ENCODE measurements around the gene SND1. TPM values are rescaled to one million over a fixed set of nuclear protein-coding genes. Genes with fewer than 3 reads are reported as not detected.

Gene SND1
- total RNA-seq, 1 experiment from 2014 or later, result 139 TPM

DNA sequence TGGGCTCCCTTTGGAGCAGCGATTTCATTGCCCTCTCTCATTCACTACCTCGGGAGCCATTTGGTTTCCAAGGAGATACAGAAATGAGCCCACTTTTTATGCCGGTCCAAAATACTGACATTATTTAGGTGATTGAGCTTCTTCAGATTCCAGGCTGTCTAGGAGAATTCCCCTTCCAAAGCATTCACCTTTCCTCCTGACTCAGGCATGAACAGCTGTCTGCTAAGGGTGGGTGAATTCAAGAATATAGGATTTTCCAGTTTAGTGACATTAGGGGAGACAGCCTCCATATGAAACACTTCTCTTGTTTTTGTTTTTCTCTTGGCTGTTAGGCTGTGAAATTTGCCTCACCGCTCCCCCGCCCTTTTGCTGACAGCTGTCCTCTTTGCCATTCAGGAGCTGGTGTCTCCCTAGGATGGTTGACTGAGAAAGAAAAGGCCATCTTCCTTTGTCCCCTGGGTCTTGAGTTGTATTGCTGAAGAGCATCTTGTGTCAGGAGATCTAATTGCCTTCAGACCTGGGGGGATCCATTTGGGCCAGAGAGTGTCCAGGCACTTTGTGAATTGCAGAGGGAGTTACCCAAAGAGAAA is 322.5 kb downstream of the SND1 start:
- ATAC-seq (no peak), DNase-seq (no peak)
- H2AFZ ChIP-seq (ENCODE audit: low read length), result no peak overlapping the region
- no peaks in the 10 kb centered on the region for H3F3A ChIP-seq (ENCODE audit: low read length, unreplicated experiment)
- intact Hi-C loops (cut with micrococcal nuclease), result no loop called here
- H3K4me1 ChIP-seq (ENCODE audit: insufficient read depth, low read length), result no peaks in the 10 kb centered on the region
- H3K4me2 ChIP-seq (ENCODE audit: low read length), result no peak overlapping the region
- H3K9ac ChIP-seq (ENCODE audit: low read length), result no peak overlapping the region
- H3K27me3 ChIP-seq (ENCODE audit: low read length), result no peaks in the 10 kb centered on the region
- TF ChIP-seq EZH2 (IDR thresholded peaks at IDR 0.05; ENCODE audit: low read length, unreplicated experiment) (no peak), EZH2phosphoT487 (IDR thresholded peaks at IDR 0.05; ENCODE audit: borderline replicate concordance, low read length) (no peak), CTCF (conservative IDR thresholded peaks at IDR 0.05; ENCODE audit: low read depth, low read length) (no peak)
- no peaks in the 10 kb centered on the region for H3K79me2 ChIP-seq (ENCODE audit: low read length)
- no TSS peak for BruUV-seq (replicated peaks)
- H4K20me1 ChIP-seq (ENCODE audit: low read length), result no peaks in the 10 kb centered on the region
- no peak overlapping the region for H3K4me3 ChIP-seq (ENCODE audit: low read length)
- CTCF ChIA-PET, result no interaction called here
- no peaks in the 10 kb centered on the region for H3K9me2 ChIP-seq (replicated peaks; ENCODE audit: low read length)
- H3K36me3 ChIP-seq (ENCODE audit: low read depth, low read length), result peaks cover 34% of the 10 kb centered on the region
- no peak overlapping the region for H3K27ac ChIP-seq (ENCODE audit: low read length)
- POLR2A ChIA-PET (ENCODE audit: unreplicated experiment), result no interaction called here
- H3K9me3 ChIP-seq (ENCODE audit: low read length), result peaks cover 6% of the 10 kb centered on the region; the same call in 1 of the 2 replicates

DNA sequence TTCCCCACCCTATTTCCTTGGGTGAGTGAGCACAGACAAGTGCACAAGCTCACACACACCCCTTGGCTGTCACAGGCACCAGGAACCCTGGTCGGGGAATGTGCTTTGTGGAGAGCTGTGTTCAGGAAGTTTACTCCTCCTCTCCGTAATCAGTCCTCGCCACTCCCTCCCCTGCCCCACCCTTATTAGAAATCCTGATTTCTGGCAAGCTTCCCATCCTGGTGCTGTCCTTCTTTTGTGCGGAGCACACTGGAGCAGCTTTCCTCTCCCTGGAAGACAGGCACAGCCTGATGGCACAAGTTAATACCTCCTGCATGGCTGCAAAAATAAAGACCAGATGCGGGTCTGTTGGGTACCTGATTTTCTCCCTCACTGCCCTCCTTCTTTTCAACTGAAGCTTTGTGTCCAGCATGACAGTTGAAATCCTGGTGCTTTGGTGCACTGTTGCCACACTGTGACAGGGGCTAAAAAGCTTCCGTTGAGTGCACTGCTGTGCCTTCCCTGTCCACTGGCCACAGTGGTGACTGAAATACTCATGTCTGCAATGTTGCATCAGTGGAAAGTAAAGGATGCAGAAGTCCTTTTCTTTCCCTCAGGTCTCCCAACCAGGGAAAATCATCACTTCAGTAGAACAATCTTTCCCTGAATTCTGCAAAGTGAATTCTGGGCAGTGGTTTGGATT is 324.2 kb downstream of the SND1 start:
- H2AFZ ChIP-seq (ENCODE audit: low read length), result no peak overlapping the region
- H3K9ac ChIP-seq (ENCODE audit: low read length), result no peak overlapping the region
- no peaks in the 10 kb centered on the region for H3K4me1 ChIP-seq (ENCODE audit: insufficient read depth, low read length)
- no peaks in the 10 kb centered on the region for H3K9me2 ChIP-seq (replicated peaks; ENCODE audit: low read length)
- no peak overlapping the region for H3K27ac ChIP-seq (ENCODE audit: low read length)
- TF ChIP-seq EZH2phosphoT487 (IDR thresholded peaks at IDR 0.05; ENCODE audit: borderline replicate concordance, low read length), result no peak
- no peak for TF ChIP-seq CTCF (conservative IDR thresholded peaks at IDR 0.05; ENCODE audit: low read depth, low read length)
- TF ChIP-seq EZH2 (IDR thresholded peaks at IDR 0.05; ENCODE audit: low read length, unreplicated experiment), result no peak
- CTCF ChIA-PET, result no interaction called here
- H3F3A ChIP-seq (ENCODE audit: low read length, unreplicated experiment), result no peaks in the 10 kb centered on the region
- H3K9me3 ChIP-seq (ENCODE audit: low read length), result peaks cover 6% of the 10 kb centered on the region; the same call in 1 of the 2 replicates
- H3K4me2 ChIP-seq (ENCODE audit: low read length), result no peak overlapping the region
- no peaks in the 10 kb centered on the region for H3K79me2 ChIP-seq (ENCODE audit: low read length)
- no peak overlapping the region for H3K4me3 ChIP-seq (ENCODE audit: low read length)
- H4K20me1 ChIP-seq (ENCODE audit: low read length), result no peaks in the 10 kb centered on the region
- no peak for DNase-seq
- POLR2A ChIA-PET (ENCODE audit: unreplicated experiment), result no interaction called here
- no TSS peak for BruUV-seq (replicated peaks)
- intact Hi-C loops (cut with micrococcal nuclease), result no loop called here
- ATAC-seq, result no peak
- H3K36me3 ChIP-seq (ENCODE audit: low read depth, low read length), result peaks cover 34% of the 10 kb centered on the region
- no peaks in the 10 kb centered on the region for H3K27me3 ChIP-seq (ENCODE audit: low read length)

- H4K20me1 ChIP-seq (ENCODE audit: low read length), result no peaks in the 10 kb centered on the region
- no peak overlapping the region for H3K4me3 ChIP-seq (ENCODE audit: low read length)
- no peak for TF ChIP-seq EZH2phosphoT487 (IDR thresholded peaks at IDR 0.05; ENCODE audit: borderline replicate concordance, low read length)
- H3K4me2 ChIP-seq (ENCODE audit: low read length), result no peak overlapping the region
- no peaks in the 10 kb centered on the region for H3F3A ChIP-seq (ENCODE audit: low read length, unreplicated experiment)
- no TSS peak for BruUV-seq (replicated peaks)
- no peak for ATAC-seq
- peaks cover 6% of the 10 kb centered on the region; the same call in 1 of the 2 replicates for H3K9me3 ChIP-seq (ENCODE audit: low read length)
- POLR2A ChIA-PET (ENCODE audit: unreplicated experiment), result no interaction called here
- H3K9ac ChIP-seq (ENCODE audit: low read length), result no peak overlapping the region
- H3K27ac ChIP-seq (ENCODE audit: low read length), result no peak overlapping the region
- H3K27me3 ChIP-seq (ENCODE audit: low read length), result no peaks in the 10 kb centered on the region
- no peaks in the 10 kb centered on the region for H3K9me2 ChIP-seq (replicated peaks; ENCODE audit: low read length)
- no peak overlapping the region for H2AFZ ChIP-seq (ENCODE audit: low read length)
- intact Hi-C loops (cut with micrococcal nuclease), result no loop called here
- DNase-seq, result no peak
- CTCF ChIA-PET, result no interaction called here
- H3K79me2 ChIP-seq (ENCODE audit: low read length), result no peaks in the 10 kb centered on the region
- H3K36me3 ChIP-seq (ENCODE audit: low read depth, low read length), result peaks cover 34% of the 10 kb centered on the region
- no peaks in the 10 kb centered on the region for H3K4me1 ChIP-seq (ENCODE audit: insufficient read depth, low read length)
Measured at GRCh38 chr7:127976738-127977120, 324.7 kb downstream of the SND1 start.

All from PC-3 (cell line).